Middle frontal gyrus (tissue), 1 donor: ENCODE measurements around the gene USP15.
A peak's percentile ranks its signal among the peaks of the same experiment; 100 is the strongest.
"Not testable (repeated sequence)": the region's sequence is repeated elsewhere in the genome, so short reads cannot be mapped to it uniquely, and the experiment has no call there.

Experiments used
- DNase-seq: peaks from one replicate; pipeline ENCODE4 v3.0.0-alpha.2; 2015; ENCODE audit warnings: low spot score; ENCODE audit errors: extremely low spot score

The USP15 gene

GRCh38 chr12:62368430-62369223 lies 108.4 kb downstream of the USP15 start:
- DNase-seq: not testable (repeated sequence)

- DNase-seq: no peak
Measured at GRCh38 chr12:62370189-62370588, 110.0 kb downstream of the USP15 start.

- DNase-seq: no peak
Measured at GRCh38 chr12:62371661-62372060, 111.5 kb downstream of the USP15 start.

- DNase-seq: no peak
Measured at GRCh38 chr12:62372134-62372533, 111.9 kb downstream of the USP15 start.

GRCh38 chr12:62372825-62373224 lies 112.6 kb downstream of the USP15 start:
- DNase-seq: no peak

GRCh38 chr12:62375603-62376002 lies 115.4 kb downstream of the USP15 start:
- no peak for DNase-seq

GRCh38 chr12:62379026-62379722 lies 119.0 kb downstream of the USP15 start:
- no peak for DNase-seq

- no peak for DNase-seq
Measured at GRCh38 chr12:62379723-62380045, 119.5 kb downstream of the USP15 start.

- no peak for DNase-seq
Measured at GRCh38 chr12:62382526-62382925, 122.3 kb downstream of the USP15 start.

GRCh38 chr12:62396750-62397149 lies 136.5 kb downstream of the USP15 start:
- no peak for DNase-seq

GRCh38 chr12:62400135-62400534 lies 139.9 kb downstream of the USP15 start:
- no peak for DNase-seq

GRCh38 chr12:62401631-62402030 lies 141.4 kb downstream of the USP15 start:
- DNase-seq: no peak

GRCh38 chr12:62403031-62403430 lies 142.8 kb downstream of the USP15 start:
- DNase-seq: no peak

GRCh38 chr12:62407587-62407986 lies 147.4 kb downstream of the USP15 start:
- DNase-seq: no peak

- no peak for DNase-seq
Measured at GRCh38 chr12:62409068-62409467, 148.9 kb downstream of the USP15 start.

GRCh38 chr12:62414180-62414579 lies 154.0 kb downstream of the USP15 start:
- no peak for DNase-seq

- no peak for DNase-seq
Measured at GRCh38 chr12:62426089-62426488, 165.9 kb downstream of the USP15 start.

- DNase-seq: no peak
Measured at GRCh38 chr12:62429457-62429856, 169.3 kb downstream of the USP15 start.

- DNase-seq: no peak
Measured at GRCh38 chr12:62434494-62435302, 174.5 kb downstream of the USP15 start.

- peak; percentile 22 for DNase-seq
Measured at GRCh38 chr12:62435303-62436163, 175.3 kb downstream of the USP15 start.

- no peak for DNase-seq
Measured at GRCh38 chr12:62436164-62436503, 175.9 kb downstream of the USP15 start.
